IPS-18c (cell line): ENCODE results near the gene INSYN2B.
"Not testable (repeated sequence)": the region's sequence is repeated elsewhere in the genome, so short reads cannot be mapped to it uniquely, and the experiment has no call there.

Source experiments
- H3K4me3 ChIP-seq: 2 replicates; pipeline ENCODE4 v1.7.0; 2013; ENCODE audit warnings: low read depth, mild to moderate bottlenecking, low read length, moderate library complexity; ENCODE audit not compliant: insufficient read depth
- H3K9me3 ChIP-seq: one replicate; pipeline ENCODE4 v1.6.1; 2013; ENCODE audit warnings: mild to moderate bottlenecking, low read length, moderate library complexity; ENCODE audit not compliant: control insufficient read depth, insufficient read depth

Gene INSYN2B

GRCh38 chr5:169988206-169988605 lies 7.9 kb upstream of the INSYN2B start:
- H3K4me3 ChIP-seq = no peak overlapping the region
- H3K9me3 ChIP-seq = no peaks in the 10 kb centered on the region

- Histone ChIP-seq H3K4me3 (peak overlapping the region; percentile 5; the same call in 1 of the 2 replicates), H3K9me3 (no peaks in the 10 kb centered on the region)
These were observed 424 bp downstream of the INSYN2B start for GRCh38 chr5:169979871-169980270.

GRCh38 chr5:169978714-169979113 lies 1.6 kb downstream of the INSYN2B start:
- no peak overlapping the region for H3K4me3 ChIP-seq

GRCh38 chr5:169974121-169974770 lies 6.0 kb downstream of the INSYN2B start:
- no peak overlapping the region for H3K4me3 ChIP-seq

More at GRCh38 chr5:169978714-169979113, 1.6 kb downstream of the INSYN2B start:
- no peaks in the 10 kb centered on the region for H3K9me3 ChIP-seq

GRCh38 chr5:169973056-169973455 lies 7.2 kb downstream of the INSYN2B start:
- H3K9me3 ChIP-seq = no peaks in the 10 kb centered on the region
- H3K4me3 ChIP-seq = no peak overlapping the region

More at GRCh38 chr5:169974121-169974770, 6.0 kb downstream of the INSYN2B start:
- no peaks in the 10 kb centered on the region for H3K9me3 ChIP-seq

GRCh38 chr5:169971780-169972179 lies 8.5 kb downstream of the INSYN2B start:
- H3K4me3 ChIP-seq = no peak overlapping the region

GRCh38 chr5:169970911-169971765 lies 9.2 kb downstream of the INSYN2B start:
- no peak overlapping the region for H3K4me3 ChIP-seq
- no peaks in the 10 kb centered on the region for H3K9me3 ChIP-seq

More at GRCh38 chr5:169971780-169972179, 8.5 kb downstream of the INSYN2B start:
- H3K9me3 ChIP-seq = no peaks in the 10 kb centered on the region

- Histone ChIP-seq H3K9me3 (no peaks in the 10 kb centered on the region), H3K4me3 (no peak overlapping the region)
These were observed 10.0 kb downstream of the INSYN2B start for GRCh38 chr5:169970339-169970738.

- no peaks in the 10 kb centered on the region for H3K9me3 ChIP-seq
- no peak overlapping the region for H3K4me3 ChIP-seq
These were observed 16.0 kb downstream of the INSYN2B start for GRCh38 chr5:169964246-169964645.

GRCh38 chr5:169960659-169961058 lies 19.6 kb downstream of the INSYN2B start:
- no peaks in the 10 kb centered on the region for H3K9me3 ChIP-seq
- H3K4me3 ChIP-seq = no peak overlapping the region

GRCh38 chr5:169958278-169958677 lies 22.0 kb downstream of the INSYN2B start:
- H3K9me3 ChIP-seq = no peaks in the 10 kb centered on the region
- no peak overlapping the region for H3K4me3 ChIP-seq

GRCh38 chr5:169956756-169957155 lies 23.5 kb downstream of the INSYN2B start:
- no peak overlapping the region for H3K4me3 ChIP-seq
- H3K9me3 ChIP-seq = no peaks in the 10 kb centered on the region

- Histone ChIP-seq H3K9me3 (no peaks in the 10 kb centered on the region), H3K4me3 (no peak overlapping the region)
These were observed 24.2 kb downstream of the INSYN2B start for GRCh38 chr5:169956126-169956525.

GRCh38 chr5:169954786-169955185 lies 25.5 kb downstream of the INSYN2B start:
- no peak overlapping the region for H3K4me3 ChIP-seq
- H3K9me3 ChIP-seq = no peaks in the 10 kb centered on the region

GRCh38 chr5:169953196-169953595 lies 27.1 kb downstream of the INSYN2B start:
- H3K9me3 ChIP-seq, H3K4me3 ChIP-seq: not testable (repeated sequence)

- H3K4me3 ChIP-seq = no peak overlapping the region
- no peaks in the 10 kb centered on the region for H3K9me3 ChIP-seq
These were observed 30.0 kb downstream of the INSYN2B start for GRCh38 chr5:169950333-169950732.

- Histone ChIP-seq H3K4me3 (no peak overlapping the region), H3K9me3 (no peaks in the 10 kb centered on the region)
These were observed 33.5 kb downstream of the INSYN2B start for GRCh38 chr5:169946743-169947295.

GRCh38 chr5:169945831-169946261 lies 34.4 kb downstream of the INSYN2B start:
- no peak overlapping the region for H3K4me3 ChIP-seq

More at GRCh38 chr5:169945831-169946261, 34.4 kb downstream of the INSYN2B start:
- no peaks in the 10 kb centered on the region for H3K9me3 ChIP-seq
